OCI-LY1 (cell line): ENCODE results near the gene SORCS3.

Experiments
- H2AFZ ChIP-seq: fragments of 200-600 bp; sonication (generic), shearing (Covaris generic); 2 replicates; pipeline ENCODE4 v1.6.0; 2014; ENCODE audit warnings: antibody characterized with exemption, mild to moderate bottlenecking, low read length
- H3F3A ChIP-seq: fragments of 200-600 bp; sonication (generic), shearing (Covaris generic); 2 replicates; pipeline ENCODE4 v1.6.0; 2014; ENCODE audit warnings: mild to moderate bottlenecking, antibody characterized with exemption, low read length, moderate library complexity; ENCODE audit not compliant: insufficient read depth
- H3K27ac ChIP-seq: fragments of 200-600 bp; sonication (generic); 2 replicates; pipeline ENCODE4 v1.5.1; 2014; ENCODE audit warnings: low read length, mixed run types, mild to moderate bottlenecking, low read depth; ENCODE audit not compliant: poor library complexity, severe bottlenecking
- H3K27me3 ChIP-seq: fragments of 200-600 bp; sonication (generic); 2 replicates; pipeline ENCODE4 v1.6.0; 2014; ENCODE audit warnings: antibody characterized with exemption, mild to moderate bottlenecking, low read length, moderate library complexity; ENCODE audit not compliant: insufficient read depth
- H3K36me3 ChIP-seq: fragments of 200-600 bp; sonication (generic); 2 replicates; pipeline ENCODE4 v1.6.1; 2014; ENCODE audit warnings: mild to moderate bottlenecking, antibody characterized with exemption, low read length, moderate library complexity, mixed read lengths; ENCODE audit not compliant: insufficient read depth
- H3K4me1 ChIP-seq: fragments of 200-600 bp; sonication (generic); 2 replicates; pipeline ENCODE4 v1.5.1; 2014; ENCODE audit warnings: mild to moderate bottlenecking, low read length, moderate library complexity; ENCODE audit not compliant: insufficient read depth, severe bottlenecking
- H3K4me2 ChIP-seq: fragments of 200-600 bp; sonication (generic), shearing (Covaris generic); 2 replicates; pipeline ENCODE4 v1.6.1; 2014; ENCODE audit warnings: low read length
- H3K4me3 ChIP-seq: fragments of 200-600 bp; sonication (generic); 2 replicates; pipeline ENCODE4 v1.5.1; 2014; ENCODE audit warnings: low read length, low read depth, mild to moderate bottlenecking, mixed read lengths; ENCODE audit not compliant: poor library complexity, severe bottlenecking
- H3K79me2 ChIP-seq: fragments of 200-600 bp; shearing (Covaris generic); 2 replicates; pipeline ENCODE4 v1.6.1; 2016; ENCODE audit warnings: mixed run types, low read length, mixed read lengths; ENCODE audit not compliant: insufficient read depth
- H3K9ac ChIP-seq: fragments of 200-600 bp; sonication (generic), shearing (Covaris generic); 2 replicates; pipeline ENCODE4 v1.6.1; 2014; ENCODE audit warnings: mild to moderate bottlenecking, low read length, mixed read lengths
- H3K9me2 ChIP-seq: fragments of 200-600 bp; sonication (generic), shearing (Covaris generic); 2 replicates; pipeline ENCODE4 v1.6.1; 2014; ENCODE audit warnings: low read depth, mild to moderate bottlenecking, low read length, mixed read lengths
- H3K9me3 ChIP-seq: fragments of 200-600 bp; shearing (Covaris generic); 2 replicates; pipeline ENCODE4 v1.6.1; 2014; ENCODE audit warnings: low read length, mixed read lengths
- H4K20me1 ChIP-seq: fragments of 200-600 bp; sonication (generic), shearing (Covaris generic); 2 replicates; pipeline ENCODE4 v1.6.0; 2016; ENCODE audit warnings: mild to moderate bottlenecking, low read length; ENCODE audit not compliant: insufficient read depth
- CTCF ChIP-seq: fragments of 200-600 bp; sonication (generic), shearing (Covaris generic); IDR thresholded peaks from 2 replicates; pipeline ENCODE4 v1.5.1; 2017; ENCODE audit warnings: mild to moderate bottlenecking, antibody characterized with exemption, low read length, moderate library complexity, mixed read lengths
- EZH2 ChIP-seq: fragments of 200-600 bp; sonication (generic), shearing (Covaris generic); IDR thresholded peaks from 2 replicates; pipeline ENCODE4 v1.8.0; 2017; ENCODE audit warnings: borderline replicate concordance, mixed run types, mild to moderate bottlenecking, antibody characterized with exemption, low read length, moderate library complexity, mixed read lengths

SORCS3 gene

GRCh38 chr10:104981995-104982394 lies 340.9 kb downstream of the SORCS3 start:
- Histone ChIP-seq H3K9me2 (no peaks in the 10 kb centered on the region), H3F3A (no peaks in the 10 kb centered on the region), H3K79me2 (no peaks in the 10 kb centered on the region), H3K4me2 (no peak overlapping the region), H3K9me3 (no peaks in the 10 kb centered on the region), H3K36me3 (no peaks in the 10 kb centered on the region), H4K20me1 (no peaks in the 10 kb centered on the region), H3K9ac (no peak overlapping the region), H3K27me3 (no peaks in the 10 kb centered on the region), H2AFZ (no peak overlapping the region), H3K4me3 (no peak overlapping the region), H3K4me1 (no peaks in the 10 kb centered on the region), H3K27ac (no peak overlapping the region)
- TF ChIP-seq EZH2 (no peak), CTCF (no peak)

GRCh38 chr10:104988686-104989085 lies 347.6 kb downstream of the SORCS3 start:
- H4K20me1 ChIP-seq: no peaks in the 10 kb centered on the region
- TF ChIP-seq CTCF (no peak), EZH2 (no peak)

GRCh38 chr10:104989880-104990279 lies 348.8 kb downstream of the SORCS3 start:
- no peaks in the 10 kb centered on the region for H3K9me3 ChIP-seq
- H3K36me3 ChIP-seq: no peaks in the 10 kb centered on the region
- no peak overlapping the region for H3K4me3 ChIP-seq
- H3K9me2 ChIP-seq: no peaks in the 10 kb centered on the region
- H3K27ac ChIP-seq: no peak overlapping the region
- no peak overlapping the region for H3K9ac ChIP-seq
- H3K27me3 ChIP-seq: no peaks in the 10 kb centered on the region
- no peak overlapping the region for H2AFZ ChIP-seq
- no peak for TF ChIP-seq CTCF
- no peak for TF ChIP-seq EZH2
- no peak overlapping the region for H3K4me2 ChIP-seq
- no peaks in the 10 kb centered on the region for H3K79me2 ChIP-seq
- no peaks in the 10 kb centered on the region for H4K20me1 ChIP-seq
- H3K4me1 ChIP-seq: no peaks in the 10 kb centered on the region
- no peaks in the 10 kb centered on the region for H3F3A ChIP-seq

More at GRCh38 chr10:104988686-104989085, 347.6 kb downstream of the SORCS3 start:
- no peak overlapping the region for H2AFZ ChIP-seq
- no peak overlapping the region for H3K4me3 ChIP-seq
- no peaks in the 10 kb centered on the region for H3K9me2 ChIP-seq
- H3K9ac ChIP-seq: no peak overlapping the region
- H3K27ac ChIP-seq: no peak overlapping the region
- no peaks in the 10 kb centered on the region for H3K9me3 ChIP-seq
- H3K4me2 ChIP-seq: no peak overlapping the region
- no peaks in the 10 kb centered on the region for H3K27me3 ChIP-seq
- H3K36me3 ChIP-seq: no peaks in the 10 kb centered on the region
- H3F3A ChIP-seq: no peaks in the 10 kb centered on the region
- no peaks in the 10 kb centered on the region for H3K79me2 ChIP-seq
- no peaks in the 10 kb centered on the region for H3K4me1 ChIP-seq
